Stimulated activated CD4-positive, alpha-beta T cell treated with anti-CD3 and anti-CD28 coated beads, Interleukin-2, amount 100 ng/mL, for 4 hours (primary cell): Measurements from ENCODE around the gene PLA2G2A.
"Not testable (repeated sequence)": the region's sequence is repeated elsewhere in the genome, so short reads cannot be mapped to it uniquely, and the experiment has no call there.

Experiments used
- DNase-seq: peaks from one replicate; pipeline ENCODE4 v3.0.0-alpha.2; 2020; ENCODE audit warnings: low read depth

PLA2G2A gene

GRCh38 chr1:19973616-19974015 lies 5.8 kb downstream of the PLA2G2A start:
- no peak for DNase-seq

- DNase-seq: no peak
These were observed 7.8 kb downstream of the PLA2G2A start for GRCh38 chr1:19971664-19972063.

GRCh38 chr1:19969898-19970660 lies 9.3 kb downstream of the PLA2G2A start:
- no peak for DNase-seq

GRCh38 chr1:19967808-19968207 lies 11.6 kb downstream of the PLA2G2A start:
- DNase-seq: no peak

DNA sequence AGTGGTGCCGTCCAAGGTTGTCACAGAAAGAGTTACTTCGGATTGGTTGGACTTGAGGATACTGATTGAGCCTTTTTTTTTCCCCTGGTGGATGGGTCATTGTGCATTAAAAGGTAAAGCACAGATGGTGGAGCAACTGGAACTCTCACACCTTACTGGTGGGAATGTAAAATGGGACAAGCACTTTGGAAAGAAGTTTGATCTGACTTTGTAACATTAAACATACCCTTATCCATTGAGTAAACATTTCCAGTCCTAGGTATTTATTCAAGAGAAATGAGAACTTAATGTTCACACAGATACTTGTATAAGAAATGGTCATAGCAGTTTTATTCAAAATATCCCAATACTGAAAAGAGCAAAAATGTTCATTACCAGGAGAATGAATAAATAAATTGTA lies 14.9 kb downstream of the PLA2G2A start:
- no peak for DNase-seq

DNA sequence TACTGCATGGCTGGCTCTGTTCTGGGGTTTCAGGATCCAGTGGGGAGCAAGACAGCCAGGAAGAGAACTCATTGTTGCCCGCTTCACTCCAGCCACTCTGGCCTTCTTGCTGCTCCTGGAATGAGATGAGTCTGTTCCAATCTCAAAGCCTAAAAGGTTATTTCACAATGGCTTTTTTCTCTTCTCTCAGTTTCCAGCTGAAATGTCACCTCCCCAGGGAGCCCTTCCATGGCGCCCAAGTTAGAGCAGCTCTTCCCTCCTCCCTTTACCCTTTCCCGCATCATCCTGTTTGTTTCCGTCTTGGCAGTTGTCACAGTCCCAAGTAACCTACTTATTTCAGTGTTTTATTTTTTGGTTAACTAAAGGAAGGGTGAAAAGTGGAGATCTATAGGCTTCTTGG lies 15.8 kb downstream of the PLA2G2A start:
- no peak for DNase-seq

DNA sequence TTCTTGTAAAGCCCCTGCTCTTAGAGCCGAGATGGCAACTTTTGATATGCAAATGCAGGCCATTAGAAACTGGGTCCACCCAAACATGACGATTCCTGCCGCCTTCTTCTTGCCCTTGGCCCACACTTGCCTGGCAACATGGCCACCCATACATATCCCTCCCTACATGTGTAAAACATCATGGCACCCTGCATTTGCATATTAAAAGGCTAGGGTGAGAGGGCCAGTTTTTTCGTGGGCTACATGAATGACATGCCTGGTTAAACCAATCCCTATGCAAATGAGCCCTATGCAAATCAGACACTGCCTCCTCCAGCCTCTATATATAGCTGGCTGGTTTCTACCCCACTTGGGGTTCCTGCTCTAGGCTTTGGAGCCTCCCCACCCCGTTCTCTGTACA lies 18.8 kb downstream of the PLA2G2A start:
- DNase-seq: no peak

DNA sequence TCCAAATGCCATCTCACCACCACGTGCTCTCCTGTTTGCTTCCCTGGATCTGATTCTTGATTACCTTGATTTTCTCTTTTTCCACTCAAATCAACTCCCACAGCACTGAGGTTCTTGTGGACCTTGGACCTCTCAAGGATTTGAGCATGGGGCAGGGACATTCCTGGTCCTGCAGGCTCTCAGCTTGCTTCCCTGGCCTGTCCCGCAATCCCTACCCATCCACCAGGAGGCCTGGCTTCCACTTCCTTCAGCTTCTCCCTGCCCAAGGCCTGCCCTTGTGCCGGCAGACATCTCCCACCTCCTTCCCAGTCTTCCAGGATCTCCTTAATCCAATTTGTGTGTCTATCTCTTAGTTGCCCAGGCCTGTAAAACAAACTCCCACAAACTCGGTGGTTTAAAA lies 21.6 kb downstream of the PLA2G2A start:
- no peak for DNase-seq

- no peak for DNase-seq
These were observed 23.8 kb downstream of the PLA2G2A start for GRCh38 chr1:19955534-19956170.

- no peak for DNase-seq
These were observed 25.4 kb downstream of the PLA2G2A start for GRCh38 chr1:19954059-19954458.

- no peak for DNase-seq
These were observed 30.4 kb downstream of the PLA2G2A start for GRCh38 chr1:19949016-19949415.

GRCh38 chr1:19946971-19947370 lies 32.4 kb downstream of the PLA2G2A start:
- no peak for DNase-seq

DNA sequence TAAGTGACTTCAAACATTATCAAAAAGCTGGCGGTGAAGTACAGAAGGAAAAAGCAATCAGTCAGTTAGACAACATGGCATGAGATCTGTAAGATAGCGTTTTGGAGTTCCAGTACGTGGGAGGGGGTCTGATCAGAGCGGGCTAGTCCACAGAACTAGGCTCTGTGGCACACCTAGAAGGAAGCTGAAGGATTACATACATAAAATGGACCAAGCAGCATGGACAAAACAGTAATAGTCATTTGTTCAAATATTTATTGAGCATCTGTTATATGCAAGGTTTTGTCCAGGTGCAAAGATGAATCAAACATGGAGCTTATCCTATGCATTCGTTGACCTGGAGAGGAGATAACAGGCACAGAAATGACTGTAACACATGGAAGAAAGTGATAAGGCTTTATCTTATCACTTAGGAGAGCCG lies 33.1 kb downstream of the PLA2G2A start:
- no peak for DNase-seq

GRCh38 chr1:19945914-19946313 lies 33.5 kb downstream of the PLA2G2A start:
- DNase-seq: no peak

GRCh38 chr1:19942657-19943056 lies 36.8 kb downstream of the PLA2G2A start:
- DNase-seq: no peak

DNA sequence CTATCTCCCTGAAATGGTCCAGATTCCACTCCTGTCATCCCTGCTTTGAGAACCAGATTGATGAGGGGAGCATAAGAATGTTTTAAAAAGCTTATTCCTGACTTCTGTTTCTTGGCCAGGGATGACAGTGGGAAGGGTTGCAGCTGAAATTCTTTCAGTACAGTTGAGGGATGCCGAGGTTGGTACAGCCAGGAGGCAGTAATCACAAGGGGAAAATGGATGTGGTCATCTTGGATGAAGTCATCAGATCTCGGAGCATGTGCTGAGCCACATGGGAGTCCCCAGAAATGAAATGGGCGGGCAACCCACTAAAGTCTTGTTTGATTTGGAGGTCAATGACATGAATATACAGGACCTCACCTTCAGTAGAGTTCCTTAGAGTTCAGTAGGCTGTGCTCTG lies 37.3 kb downstream of the PLA2G2A start:
- no peak for DNase-seq

DNA sequence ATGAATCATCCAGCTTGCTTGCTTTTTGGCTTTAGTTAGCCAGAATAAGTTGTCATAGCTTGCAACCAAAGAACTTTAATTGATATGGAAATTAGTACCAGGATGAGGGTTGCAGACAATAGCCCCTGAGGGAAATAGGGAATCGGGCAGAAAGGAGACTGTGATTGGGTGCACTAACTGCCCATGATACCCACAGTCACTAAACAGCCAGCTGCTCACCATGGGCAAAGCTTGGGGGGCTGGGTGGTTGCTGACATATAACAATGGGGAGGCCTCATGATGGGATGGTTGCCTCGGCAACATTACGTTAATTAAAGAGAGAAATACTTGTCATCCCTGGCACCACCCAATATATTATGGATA lies 38.2 kb downstream of the PLA2G2A start:
- DNase-seq: no peak

DNA sequence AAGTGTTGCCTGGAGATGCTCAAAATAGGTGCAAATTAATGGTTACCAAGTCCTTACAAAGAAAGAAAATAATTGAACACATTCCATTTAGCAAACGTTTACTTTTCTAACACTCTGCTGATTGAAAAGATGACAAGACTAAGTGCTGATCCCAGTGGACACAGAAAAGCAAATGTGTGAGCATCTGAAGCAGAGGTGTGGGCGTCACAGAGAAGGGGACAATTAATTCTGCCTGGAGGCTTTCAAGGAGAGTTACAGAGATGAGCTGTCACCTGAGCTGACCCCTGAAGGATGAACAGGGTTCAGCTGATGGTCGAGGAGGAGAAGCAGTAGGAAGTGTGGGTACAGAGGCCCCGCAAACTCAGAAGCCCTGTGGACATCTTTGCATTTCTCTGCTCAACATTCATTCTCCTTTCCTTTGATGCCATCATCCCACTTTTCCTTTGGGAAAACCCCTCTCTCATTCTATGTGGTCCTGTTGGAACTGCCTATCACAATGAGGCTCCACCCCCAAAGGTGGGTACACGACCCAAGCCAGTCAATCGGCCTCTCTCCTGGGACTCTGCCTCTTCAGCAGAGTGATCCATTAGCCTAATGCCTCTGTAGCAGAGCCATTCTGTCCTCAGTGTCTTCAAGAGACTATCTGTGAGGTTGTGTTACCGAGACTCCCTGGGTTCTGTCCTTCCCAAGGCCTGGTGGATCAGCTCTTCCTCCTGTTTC lies 38.8 kb downstream of the PLA2G2A start:
- no peak for DNase-seq

- DNase-seq: no peak
These were observed 40.9 kb downstream of the PLA2G2A start for GRCh38 chr1:19938472-19938871.

- no peak for DNase-seq
These were observed 43.2 kb downstream of the PLA2G2A start for GRCh38 chr1:19936061-19936750.

- no peak for DNase-seq
These were observed 45.1 kb downstream of the PLA2G2A start for GRCh38 chr1:19934336-19934735.

DNA sequence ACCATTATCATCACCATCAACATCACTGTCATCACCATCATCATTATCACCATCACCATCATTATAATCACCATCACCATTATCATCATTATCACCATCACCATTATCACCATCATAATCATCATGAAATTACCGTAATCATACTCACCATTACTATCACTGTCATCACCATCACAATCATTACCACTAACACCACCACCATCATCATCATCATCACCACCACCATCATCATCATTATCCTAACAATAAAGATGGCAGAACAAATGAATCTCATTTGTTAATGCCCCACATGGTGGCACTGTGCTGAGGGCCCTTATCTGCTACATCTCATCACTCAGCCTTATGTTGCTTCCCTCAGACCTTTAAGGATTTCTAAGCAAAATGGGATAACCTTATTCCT lies 46.6 kb downstream of the PLA2G2A start:
- no peak for DNase-seq

DNA sequence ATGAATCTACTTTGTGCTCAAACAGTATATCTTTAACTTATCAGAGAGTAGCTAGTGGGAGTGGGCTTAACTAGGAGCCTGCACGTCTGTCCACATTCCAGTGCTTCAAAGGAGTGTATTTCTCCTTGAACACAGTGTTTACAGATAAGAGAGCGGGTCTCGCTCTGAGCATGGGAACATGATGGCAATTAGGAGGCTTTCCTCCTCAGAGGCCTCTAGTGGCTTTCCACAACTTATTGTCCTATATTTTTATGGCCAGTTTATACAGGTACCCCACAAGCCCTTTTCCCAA lies 52.3 kb downstream of the PLA2G2A start:
- not testable (repeated sequence) for DNase-seq
